HepG2 (cell line): ENCODE data around the gene GNB3. TPM values are rescaled to one million over a fixed set of nuclear protein-coding genes. Genes with fewer than 3 reads are reported as not detected.

Experiments
- ATAC-seq: fragments of 200-7000 bp; cut with Tn5 transposase; 3 replicates; pipeline ENCODE4 v1.9.1; 2020; ENCODE audit warnings: mild to moderate bottlenecking, moderate library complexity
- BruUV-seq: library from RNA; stranded (reverse); fragments of 400-500 nt; replicated peaks from 2 replicates; lab custom pipeline; 2021; lab: Mats Ljungman, UMichigan
- CTCF ChIA-PET: fragments of 300-600 bp; formaldehyde crosslinking; extraction: SDS; loops from one replicate; lab custom pipeline; 2021; ENCODE audit warnings: low total read pairs, inconsistent platforms, low intra/inter-chr PET ratio; lab: Yijun Ruan, JAX
- POLR2A ChIA-PET: fragments of 350-600 bp; sonication (Branson Sonifier 250); formaldehyde crosslinking; loops from one replicate; lab custom pipeline; 2020; ENCODE audit warnings: antibody characterized with exemption, inconsistent platforms; lab: Yijun Ruan, JAX
- DNase-seq: peaks from one replicate; pipeline ENCODE4 v3.0.0-alpha.2; 2015; ENCODE audit warnings: low spot score
- FAIRE-seq: peaks from 3 replicates; lab custom pipeline; 2011; peaks lifted over from hg19 to GRCh38; lab: Jason Lieb, UNC
- H2AFZ ChIP-seq: one replicate; pipeline ENCODE4 v1.6.1; 2011; ENCODE audit warnings: low read length, inconsistent platforms
- H3K27ac ChIP-seq: fragments of 300-600 bp; 3 replicates; pipeline ENCODE4 v1.8.0; 2011; ENCODE audit warnings: mixed run types, mild to moderate bottlenecking, mixed read lengths, low read length, inconsistent platforms; ENCODE audit not compliant: insufficient read depth; ENCODE audit errors: extremely low read length
- H3K27me3 ChIP-seq, 2 experiments: fragments of 200-600 bp in 1 of 2; 2 replicates in 1 of 2; 3 replicates in 1 of 2; pipeline versions ENCODE4 v1.6.0 to v1.8.0; 2011; ENCODE audit warnings: low read length in 2 of 2, mild to moderate bottlenecking in 2 of 2, moderate library complexity in 2 of 2, inconsistent platforms in 1 of 2; ENCODE audit not compliant: insufficient read depth in 2 of 2, control insufficient read depth in 1 of 2
- H3K36me3 ChIP-seq, 2 experiments: fragments of 200-600 bp in 1 of 2; replicated peaks in 1 of 2; 2 replicates in 1 of 2; 3 replicates in 1 of 2; pipeline versions ENCODE4 v1.5.1 to v1.8.0; 2011; ENCODE audit warnings: low read length in 2 of 2, inconsistent platforms in 1 of 2; ENCODE audit not compliant: insufficient read depth in 2 of 2, control insufficient read depth in 1 of 2
- H3K4me1 ChIP-seq: 2 replicates; pipeline ENCODE4 v1.5.1; 2012; ENCODE audit warnings: low read length, inconsistent platforms; ENCODE audit not compliant: insufficient read depth
- H3K4me2 ChIP-seq: 2 replicates; pipeline ENCODE4 v1.6.0; 2011; ENCODE audit warnings: low read depth, low read length, inconsistent platforms
- H3K4me3 ChIP-seq, 3 experiments: fragments of 200-600 bp in 1 of 3; sonication (generic), shearing (Covaris generic) in 1 of 3; replicated peaks in 1 of 3; 2 replicates each; pipeline ENCODE4 v1.5.1; 2011 to 2016; ENCODE audit warnings: low read length in 3 of 3, inconsistent platforms in 2 of 3, low read depth in 2 of 3, mild to moderate bottlenecking in 2 of 3, control low read depth in 1 of 3, mixed read lengths in 1 of 3; ENCODE audit not compliant: insufficient read depth in 1 of 3
- H3K79me2 ChIP-seq: one replicate; pipeline ENCODE4 v1.6.1; 2011; ENCODE audit warnings: low read length, inconsistent platforms; ENCODE audit not compliant: insufficient read depth
- H3K9ac ChIP-seq: 2 replicates; pipeline ENCODE4 v1.6.0; 2011; ENCODE audit warnings: mild to moderate bottlenecking, low read depth, low read length, inconsistent platforms; ENCODE audit not compliant: insufficient read depth
- H3K9me3 ChIP-seq: 2 replicates; pipeline ENCODE4 v1.5.1; 2012; ENCODE audit warnings: mild to moderate bottlenecking, low read length
- H4K20me1 ChIP-seq: 2 replicates; pipeline ENCODE4 v1.6.0; 2011; ENCODE audit warnings: inconsistent platforms, mild to moderate bottlenecking, low read length, moderate library complexity; ENCODE audit not compliant: insufficient read depth
- CENPX ChIP-seq: sonication (generic); formaldehyde crosslinking; IDR thresholded peaks from 2 replicates; pipeline ENCODE4 v1.9.0; 2021; ENCODE audit warnings: mild to moderate bottlenecking, missing genetic modification reagents, moderate library complexity
- FOXK1 ChIP-seq: sonication (generic); formaldehyde crosslinking; IDR thresholded peaks from 2 replicates; pipeline ENCODE4 v1.4.0; 2020; ENCODE audit warnings: low read depth, missing genetic modification reagents, borderline replicate concordance
- FOXK2 ChIP-seq: fragments of 450-650 bp; IDR thresholded peaks from 2 replicates; pipeline ENCODE4 v1.6.1; 2016
- HOXD1 ChIP-seq: sonication (generic); formaldehyde crosslinking; IDR thresholded peaks from 2 replicates; pipeline ENCODE4 v1.5.0; 2020; ENCODE audit warnings: missing genetic modification reagents
- IKZF1 ChIP-seq: fragments of 450-650 bp; IDR thresholded peaks from 2 replicates; pipeline ENCODE4 v1.7.1; 2016
- KLF9 ChIP-seq: IDR thresholded peaks from 2 replicates; pipeline ENCODE4 v1.6.1; 2016; ENCODE audit warnings: low read depth
- NCOA5 ChIP-seq: sonication (generic); formaldehyde crosslinking; IDR thresholded peaks from 2 replicates; pipeline ENCODE4 v1.4.0; 2020; ENCODE audit warnings: missing genetic modification reagents
- SMC3 ChIP-seq: IDR thresholded peaks from 2 replicates; pipeline ENCODE4 v1.6.1; 2011; ENCODE audit warnings: low read length, improper control_type of control experiment
- SP1 ChIP-seq, 2 experiments: fragments of 450-650 bp in 1 of 2; sonication (generic) in 1 of 2; formaldehyde crosslinking in 1 of 2; IDR thresholded peaks; 2 replicates each; pipeline versions ENCODE4 v1.4.0 to v1.6.1; 2016 to 2020; ENCODE audit warnings: missing genetic modification reagents in 1 of 2
- SRSF9 ChIP-seq: fragments of 200-400 bp; formaldehyde crosslinking; IDR thresholded peaks from 2 replicates; pipeline ENCODE4 v1.6.1; 2018; ENCODE audit warnings: borderline replicate concordance, mild to moderate bottlenecking, low read depth, low read length; ENCODE audit not compliant: insufficient read depth, poor library complexity, severe bottlenecking
- STAG1 ChIP-seq: sonication (generic); formaldehyde crosslinking; IDR thresholded peaks from 2 replicates; pipeline ENCODE4 v1.4.0; 2020; ENCODE audit warnings: missing genetic modification reagents
- ZKSCAN5 ChIP-seq: sonication (generic); formaldehyde crosslinking; IDR thresholded peaks from 2 replicates; pipeline ENCODE4 v1.5.1; 2020; ENCODE audit warnings: mild to moderate bottlenecking, missing genetic modification reagents
- ZNF138 ChIP-seq: sonication (generic); formaldehyde crosslinking; IDR thresholded peaks from 2 replicates; pipeline ENCODE4 v1.5.0; 2020; ENCODE audit warnings: mild to moderate bottlenecking, low read depth, missing genetic modification reagents
- ZNF430 ChIP-seq: sonication (generic); formaldehyde crosslinking; IDR thresholded peaks from 2 replicates; pipeline ENCODE4 v1.9.0; 2021; ENCODE audit warnings: mild to moderate bottlenecking, missing genetic modification reagents
- ZNF547 ChIP-seq: sonication (generic); formaldehyde crosslinking; IDR thresholded peaks from 2 replicates; pipeline ENCODE4 v1.5.1; 2020; ENCODE audit warnings: mild to moderate bottlenecking, missing genetic modification reagents
- ZSCAN9 ChIP-seq: IDR thresholded peaks from 2 replicates; pipeline ENCODE4 v1.6.1; 2016; ENCODE audit warnings: borderline replicate concordance
- WGBS: methylation state at CpG from one replicate; pipeline ENCODE4 v1.1.6; 2017; ENCODE audit warnings: low lambda C conversion rate; 5-methylcytosine and 5-hydroxymethylcytosine counted together
- in situ Hi-C: cut with HindIII; loops from 2 replicates; pipeline ENCODE4 v1.10.0; 2017; ENCODE audit warnings: low pct_unique_long_range_greater_than_20kb; ENCODE audit not compliant: extremely low pct_ligation_motif_present
- intact Hi-C: fragments of 100-400 bp; cut with micrococcal nuclease; formaldehyde crosslinking; loops from one replicate; pipeline ENCODE4 v1.10.0; 2022; ENCODE audit not compliant: unreplicated experiment
- polyA plus RNA-seq, 8 experiments: library from polyadenylated mRNA; depleted of rRNA in 3 of 8; stranded (reverse) in 7 of 8; unstranded in 1 of 8; fragments of >200 nt; fragmentation: Illumina TruSeq in 4 of 8; extraction: Trizol in 4 of 8; gene quantifications; 2 replicates each; pipeline versions ENCODE4 v1.2.1 to v1.2.3, GENCODE V29; 2011 to 2016; ENCODE audit warnings: low read depth in 4 of 8, missing spikeins in 1 of 8, mixed read lengths in 1 of 8; ENCODE audit not compliant: insufficient read depth in 1 of 8
- total RNA-seq, 5 experiments: library from RNA; depleted of rRNA; stranded (reverse); fragments of >200 nt; fragmentation: Illumina TruSeq; extraction: Trizol; gene quantifications; 2 replicates each; pipeline ENCODE4 v1.2.3, GENCODE V29; 2016; ENCODE audit warnings: low read depth in 1 of 5
- TF ChIP-seq, protein P1 (sequence below): sonication (generic); formaldehyde crosslinking; IDR thresholded peaks from 2 replicates; pipeline ENCODE4 v1.4.0; 2020; ENCODE audit warnings: mild to moderate bottlenecking, low read depth, missing genetic modification reagents

Gene GNB3
- total and polyA plus RNA-seq, 2 of the 13 experiments (the other 11 are each of a cell fraction or from before 2014, with no cell fraction given): 1.3 to 3.6 TPM

DNA sequence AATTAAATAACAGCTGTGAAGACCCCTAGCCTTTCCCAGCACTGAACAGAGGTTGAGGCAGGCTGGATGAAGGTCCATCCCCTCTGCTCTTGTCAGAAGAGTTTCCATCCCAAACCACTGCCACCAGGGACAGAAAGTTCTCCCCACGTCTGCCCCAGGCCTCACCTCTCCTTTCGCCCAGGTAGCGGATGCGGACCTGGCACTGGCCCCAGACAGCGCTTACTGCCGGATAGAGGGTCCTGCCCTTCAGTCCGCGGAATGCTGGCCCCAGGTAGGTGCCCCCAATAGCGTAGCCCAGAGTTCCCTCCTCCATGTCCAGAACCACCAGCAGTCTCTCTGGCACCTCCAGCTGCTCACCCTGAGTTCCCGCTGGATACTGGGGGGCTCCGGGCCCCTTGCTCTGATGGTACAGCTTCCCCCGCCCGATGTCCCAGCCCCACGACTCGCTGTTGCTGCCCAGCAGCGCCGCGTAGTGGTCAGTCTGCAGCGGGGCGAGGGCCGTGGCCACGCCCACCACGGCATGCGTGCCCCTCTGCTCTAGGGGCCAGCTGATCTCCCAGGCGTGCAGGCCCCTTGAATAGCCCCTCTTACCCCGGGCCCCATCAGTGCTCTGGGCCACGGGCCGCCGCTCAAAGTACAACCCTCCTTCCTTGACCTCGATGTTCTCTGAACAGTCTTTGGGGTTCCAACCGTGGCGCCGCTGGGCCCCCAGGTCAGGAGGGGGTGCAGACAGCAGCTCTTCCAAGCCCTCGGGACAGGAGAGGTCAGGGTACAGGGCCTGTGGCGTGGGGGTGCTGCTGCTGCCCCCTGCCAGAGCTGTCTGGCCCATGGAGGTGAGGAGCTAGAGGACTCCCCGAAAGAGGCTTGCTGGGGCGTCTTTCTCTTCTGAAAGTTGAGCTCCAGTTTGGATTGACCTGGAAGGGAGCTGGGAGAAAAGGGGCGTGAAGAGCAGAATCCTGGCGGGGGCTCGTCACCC, 31.6 kb downstream of the GNB3 start:
- intact Hi-C loops (loop anchor here (1.0 kb wide), 3 partner anchors 19 to 71 kb away; partner anchors contain the start of genes CDCA3 and RNU7-1), in situ Hi-C loops (no loop called here)
- H3K79me2 ChIP-seq: peaks cover 29% of the 10 kb centered on the region
- peaks cover 48% of the 10 kb centered on the region for H3K4me1 ChIP-seq
- CTCF ChIA-PET: interaction anchor here (2.4 kb wide), 1 partner anchor 19 kb away, joined by 24 read pairs; no protein-coding TSS in a partner anchor
- H3K4me2 ChIP-seq: peak overlapping the region; percentile 93
- H3K9me3 ChIP-seq: no peaks in the 10 kb centered on the region
- FAIRE-seq (no peak), DNase-seq (peak; percentile 72), ATAC-seq (peak; percentile 64)
- H3K36me3 ChIP-seq: peaks cover 12 to 14% of the 10 kb centered on the region in 2 experiments
- peak overlapping the region; percentile 86 for H3K9ac ChIP-seq
- no peak overlapping the region for H2AFZ ChIP-seq
- WGBS: 11% methylated on average over 12 of the region's 40 CpGs
- no peaks in the 10 kb centered on the region; a peak in 1 of 5 replicates for H3K27me3 ChIP-seq
- peaks cover 44% of the 10 kb centered on the region for H4K20me1 ChIP-seq
- BruUV-seq: TSS peak; percentile 76
- peak overlapping the region; percentile 79 for H3K27ac ChIP-seq
- POLR2A ChIA-PET: interaction anchor here (0.6 to 3.9 kb wide), 31 partner anchors 10 to 338 kb away, joined by 3 to 73 read pairs (median 5); partner anchors contain the start of genes ATN1, C12orf57, CDCA3 and COPS7A
- H3K4me3 ChIP-seq: peak overlapping the region; percentile 74 to 95 (median 76)
- TF ChIP-seq ZNF547: no peak
- no peak for TF ChIP-seq IKZF1
- TF ChIP-seq ZSCAN9 (CRISPR knock-in tag): no peak; the same call in 1 of the 2 replicates
- peak; percentile 73; the same call in 1 of the 2 replicates for TF ChIP-seq HOXD1 (CRISPR knock-in tag)
- no peak; the same call in 1 of the 2 replicates for TF ChIP-seq ZNF430 (CRISPR knock-in tag)
- no peak for TF ChIP-seq SRSF9
- TF ChIP-seq FOXK1 (CRISPR knock-in tag): peak; percentile 86; the same call in 1 of the 2 replicates
- TF ChIP-seq FOXK2: peak; percentile 20; the same call in 1 of the 2 replicates
- no peak for TF ChIP-seq CENPX (CRISPR knock-in tag)
- TF ChIP-seq KLF9: peak; percentile 99
- no peak; the same call in 1 of the 2 replicates for TF ChIP-seq ZNF138 (CRISPR knock-in tag)
- TF ChIP-seq SMC3: no peak; the same call in 1 of the 2 replicates
- TF ChIP-seq NCOA5 (CRISPR knock-in tag): no peak
- no peak for TF ChIP-seq SP1 (IDR thresholded peaks at IDR 0.05)
- TF ChIP-seq SP1 (CRISPR knock-in tag; IDR thresholded peaks at IDR 0.05): peak; percentile 99
- TF ChIP-seq STAG1 (CRISPR knock-in tag): peak; percentile 70
- TF ChIP-seq ZKSCAN5: no peak
- TF ChIP-seq, protein P1, sequence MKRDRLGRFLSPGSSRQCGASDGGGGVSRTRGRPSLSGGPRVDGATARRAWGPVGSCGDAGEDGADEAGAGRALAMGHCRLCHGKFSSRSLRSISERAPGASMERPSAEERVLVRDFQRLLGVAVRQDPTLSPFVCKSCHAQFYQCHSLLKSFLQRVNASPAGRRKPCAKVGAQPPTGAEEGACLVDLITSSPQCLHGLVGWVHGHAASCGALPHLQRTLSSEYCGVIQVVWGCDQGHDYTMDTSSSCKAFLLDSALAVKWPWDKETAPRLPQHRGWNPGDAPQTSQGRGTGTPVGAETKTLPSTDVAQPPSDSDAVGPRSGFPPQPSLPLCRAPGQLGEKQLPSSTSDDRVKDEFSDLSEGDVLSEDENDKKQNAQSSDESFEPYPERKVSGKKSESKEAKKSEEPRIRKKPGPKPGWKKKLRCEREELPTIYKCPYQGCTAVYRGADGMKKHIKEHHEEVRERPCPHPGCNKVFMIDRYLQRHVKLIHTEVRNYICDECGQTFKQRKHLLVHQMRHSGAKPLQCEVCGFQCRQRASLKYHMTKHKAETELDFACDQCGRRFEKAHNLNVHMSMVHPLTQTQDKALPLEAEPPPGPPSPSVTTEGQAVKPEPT (CRISPR knock-in tag): no peak
